Mesothelial cell of epicardium (in vitro differentiated cells): Measurements from ENCODE around the gene PRKD2. TPM values are rescaled to one million over a fixed set of nuclear protein-coding genes. Genes with fewer than 3 reads are reported as not detected.

Source experiments
- DNase-seq, 2 experiments: peaks; one replicate each; pipeline ENCODE4 v3.0.0; 2021; ENCODE audit warnings: low spot score in 2 of 2; ENCODE audit not compliant: unreplicated experiment in 2 of 2
- H3K27ac Mint-ChIP-seq: 2 replicates; pipeline ENCODE4 v1.8.0; 2021; ENCODE audit warnings: mixed read lengths
- H3K27me3 Mint-ChIP-seq: 2 replicates; pipeline ENCODE4 v1.8.0; 2021; ENCODE audit warnings: low read depth, mixed read lengths
- H3K36me3 Mint-ChIP-seq: 2 replicates; pipeline ENCODE4 v1.8.0; 2021; ENCODE audit warnings: mixed read lengths
- H3K4me1 Mint-ChIP-seq: 2 replicates; pipeline ENCODE4 v1.8.0; 2021; ENCODE audit warnings: mixed read lengths
- H3K4me3 Mint-ChIP-seq: 2 replicates; pipeline ENCODE4 v1.8.0; 2021; ENCODE audit warnings: mild to moderate bottlenecking, moderate library complexity, mixed read lengths
- H3K9me3 Mint-ChIP-seq: 2 replicates; pipeline ENCODE4 v1.8.0; 2021; ENCODE audit warnings: mixed read lengths
- CTCF ChIP-seq: fragments of 200-600 bp; sonication (generic); IDR thresholded peaks from one replicate; pipeline ENCODE4 v1.5.0; 2021; ENCODE audit warnings: antibody characterized with exemption; ENCODE audit not compliant: unreplicated experiment
- total RNA-seq: library from RNA; stranded (reverse); gene quantifications from 3 replicates; pipeline ENCODE4 v1.2.1, GENCODE V29; 2021

The PRKD2 gene
- total RNA-seq, 1 donor from 2014 or later, result 74.7 TPM

- Mint-ChIP-seq H3K36me3 (peaks cover 20% of the 10 kb centered on the region), H3K9me3 (no peaks in the 10 kb centered on the region), H3K4me3 (no peak overlapping the region), H3K4me1 (peaks cover 12% of the 10 kb centered on the region), H3K27ac (no peak overlapping the region), H3K27me3 (no peaks in the 10 kb centered on the region)
- no peak for TF ChIP-seq CTCF
- DNase-seq, result no peak
Observed at GRCh38 chr19:46710687-46711086, 6.2 kb downstream of the PRKD2 start.

- Mint-ChIP-seq H3K27ac (no peak overlapping the region), H3K36me3 (peaks cover 25% of the 10 kb centered on the region), H3K9me3 (no peaks in the 10 kb centered on the region), H3K4me1 (no peaks in the 10 kb centered on the region), H3K27me3 (no peaks in the 10 kb centered on the region), H3K4me3 (no peak overlapping the region)
- peak; percentile 90 for TF ChIP-seq CTCF
- DNase-seq, result peak; percentile 55 to 86
Observed at GRCh38 chr19:46704379-46705076, 12.4 kb downstream of the PRKD2 start.

GRCh38 chr19:46700704-46701103, 16.2 kb downstream of the PRKD2 start:
- TF ChIP-seq CTCF, result no peak
- H3K4me1 Mint-ChIP-seq, result peaks cover 3% of the 10 kb centered on the region
- no peaks in the 10 kb centered on the region for H3K27me3 Mint-ChIP-seq
- DNase-seq, result no peak
- H3K4me3 Mint-ChIP-seq, result no peak overlapping the region
- H3K9me3 Mint-ChIP-seq, result no peaks in the 10 kb centered on the region
- H3K36me3 Mint-ChIP-seq, result peaks cover 24% of the 10 kb centered on the region
- no peak overlapping the region for H3K27ac Mint-ChIP-seq

- Mint-ChIP-seq H3K4me1 (peaks cover 3% of the 10 kb centered on the region), H3K4me3 (no peak overlapping the region)
- no peak for TF ChIP-seq CTCF
Observed at GRCh38 chr19:46698395-46699321, 18.3 kb downstream of the PRKD2 start.

GRCh38 chr19:46697204-46697960, 19.5 kb downstream of the PRKD2 start:
- DNase-seq, result peak; percentile 76 to 84
- no peak for TF ChIP-seq CTCF
- H3K4me3 Mint-ChIP-seq, result peak overlapping the region; percentile 26

More at GRCh38 chr19:46698395-46699321, 18.3 kb downstream of the PRKD2 start:
- H3K27ac Mint-ChIP-seq, result no peak overlapping the region
- H3K27me3 Mint-ChIP-seq, result no peaks in the 10 kb centered on the region
- H3K9me3 Mint-ChIP-seq, result no peaks in the 10 kb centered on the region
- peaks cover 37% of the 10 kb centered on the region for H3K36me3 Mint-ChIP-seq
- no peak for DNase-seq

More at GRCh38 chr19:46697204-46697960, 19.5 kb downstream of the PRKD2 start:
- peaks cover 4% of the 10 kb centered on the region for H3K9me3 Mint-ChIP-seq
- peaks cover 3% of the 10 kb centered on the region for H3K4me1 Mint-ChIP-seq
- peak overlapping the region; percentile 66 for H3K27ac Mint-ChIP-seq
- H3K36me3 Mint-ChIP-seq, result peaks cover 48% of the 10 kb centered on the region
- no peaks in the 10 kb centered on the region for H3K27me3 Mint-ChIP-seq
